GM10266 (cell line): ENCODE measurements around the gene ABCA7.

Experiments
- DNase-seq: peaks from one replicate; pipeline ENCODE4 v3.0.0; 2012; ENCODE audit errors: extremely low spot score
- TF ChIP-seq, protein P1 (sequence below): IDR thresholded peaks from 2 replicates; pipeline ENCODE4 v1.5.1; 2012; ENCODE audit warnings: mild to moderate bottlenecking, low read depth; ENCODE audit not compliant: control insufficient read depth, insufficient read depth; ENCODE audit errors: missing control alignments

The ABCA7 gene

GRCh38 chr19:999379-999719 is 40.6 kb upstream of the ABCA7 start:
- TF ChIP-seq, protein P1, sequence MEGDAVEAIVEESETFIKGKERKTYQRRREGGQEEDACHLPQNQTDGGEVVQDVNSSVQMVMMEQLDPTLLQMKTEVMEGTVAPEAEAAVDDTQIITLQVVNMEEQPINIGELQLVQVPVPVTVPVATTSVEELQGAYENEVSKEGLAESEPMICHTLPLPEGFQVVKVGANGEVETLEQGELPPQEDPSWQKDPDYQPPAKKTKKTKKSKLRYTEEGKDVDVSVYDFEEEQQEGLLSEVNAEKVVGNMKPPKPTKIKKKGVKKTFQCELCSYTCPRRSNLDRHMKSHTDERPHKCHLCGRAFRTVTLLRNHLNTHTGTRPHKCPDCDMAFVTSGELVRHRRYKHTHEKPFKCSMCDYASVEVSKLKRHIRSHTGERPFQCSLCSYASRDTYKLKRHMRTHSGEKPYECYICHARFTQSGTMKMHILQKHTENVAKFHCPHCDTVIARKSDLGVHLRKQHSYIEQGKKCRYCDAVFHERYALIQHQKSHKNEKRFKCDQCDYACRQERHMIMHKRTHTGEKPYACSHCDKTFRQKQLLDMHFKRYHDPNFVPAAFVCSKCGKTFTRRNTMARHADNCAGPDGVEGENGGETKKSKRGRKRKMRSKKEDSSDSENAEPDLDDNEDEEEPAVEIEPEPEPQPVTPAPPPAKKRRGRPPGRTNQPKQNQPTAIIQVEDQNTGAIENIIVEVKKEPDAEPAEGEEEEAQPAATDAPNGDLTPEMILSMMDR, result no peak
- DNase-seq, result no peak

DNA sequence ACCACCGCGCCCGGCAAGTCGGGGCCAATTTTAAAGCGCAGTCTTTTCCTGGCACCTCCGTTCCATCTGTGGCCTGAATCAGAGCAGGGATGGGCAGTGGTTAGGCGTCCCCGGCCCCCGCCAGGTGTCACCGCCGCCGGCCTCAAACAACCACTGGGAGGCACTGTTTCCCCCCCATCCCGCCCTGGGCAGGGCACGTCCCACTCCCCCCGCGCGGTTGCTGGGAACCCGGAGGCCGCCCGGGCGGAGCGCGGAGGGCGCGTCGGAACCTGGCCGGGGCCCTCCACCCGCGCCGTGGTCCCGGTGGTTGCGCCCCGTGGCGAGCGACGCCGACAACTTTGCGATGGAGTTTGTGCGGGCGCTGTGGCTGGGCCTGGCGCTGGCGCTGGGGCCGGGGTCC is 39.8 kb upstream of the ABCA7 start, which contains the start of gene GRIN3B:
Gene GRIN3B, plus strand, starts transcription at position 325 of the 400 bp plus-strand sequence. Its CDS starts 19 bp downstream, at position 344.
- TF ChIP-seq, protein P1, result peak; percentile 51
- peak; percentile 86 for DNase-seq

- peak; percentile 71 for DNase-seq
- TF ChIP-seq, protein P1, result no peak
These were observed 39.0 kb upstream of the ABCA7 start for GRCh38 chr19:1000591-1001537.

DNA sequence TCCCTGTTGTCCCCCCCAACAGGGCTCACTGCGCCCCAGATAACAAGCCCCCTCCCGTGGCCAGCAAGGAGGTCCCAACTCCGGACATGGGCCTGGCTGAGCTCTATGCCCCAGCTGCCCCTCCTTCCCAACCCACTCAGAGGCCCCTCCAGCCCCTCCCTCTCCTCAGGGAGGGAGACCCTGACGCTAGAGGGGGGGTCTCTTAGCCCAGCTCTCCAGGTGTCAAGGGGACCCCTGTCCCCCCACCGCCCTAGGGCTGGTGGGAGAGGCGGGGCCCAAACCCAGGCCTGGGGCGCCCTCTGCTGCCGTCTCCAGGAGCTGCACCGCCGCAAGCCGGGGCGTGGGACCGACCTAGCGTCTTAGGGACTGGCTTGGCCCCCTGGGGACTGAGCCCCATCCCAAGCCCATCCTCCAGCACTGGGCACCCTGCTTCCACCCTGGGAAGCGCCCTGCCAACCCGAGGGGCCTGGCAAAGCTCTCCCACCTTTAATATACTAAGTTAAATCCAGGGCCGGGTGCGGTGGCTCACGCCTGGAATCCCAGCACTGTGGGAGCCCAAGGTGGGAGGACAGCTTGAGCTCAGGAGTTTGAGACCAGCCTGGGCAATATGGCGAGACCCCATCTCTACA is 38.3 kb upstream of the ABCA7 start:
- peak; percentile 91 for DNase-seq
- TF ChIP-seq, protein P1, result peak; percentile 98

DNA sequence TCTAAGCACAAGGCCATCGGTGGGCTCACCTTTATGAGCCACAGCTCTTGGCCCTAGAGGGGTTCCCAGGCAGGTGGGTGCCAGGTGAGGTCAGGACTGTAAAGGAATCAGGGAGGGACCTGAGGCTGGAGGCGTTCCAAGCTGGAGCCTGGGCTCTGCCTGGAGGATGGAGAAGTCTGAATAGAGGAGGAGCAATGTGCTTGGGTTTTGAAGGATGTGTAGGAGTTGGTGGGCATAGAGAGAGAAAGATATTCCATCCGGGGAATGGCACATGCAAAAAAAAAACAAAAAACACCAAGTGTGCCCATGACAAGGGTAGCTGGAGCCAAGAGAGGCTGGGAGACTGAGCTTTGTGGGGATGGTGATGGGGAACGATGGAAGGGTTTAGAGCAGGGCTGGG is 37.3 kb upstream of the ABCA7 start:
- TF ChIP-seq, protein P1, result no peak
- no peak for DNase-seq

GRCh38 chr19:1003283-1003682 is 36.6 kb upstream of the ABCA7 start:
- TF ChIP-seq, protein P1, result no peak
- no peak for DNase-seq
